Measurements from ENCODE around the gene BAZ1B.

The BAZ1B gene

DNA sequence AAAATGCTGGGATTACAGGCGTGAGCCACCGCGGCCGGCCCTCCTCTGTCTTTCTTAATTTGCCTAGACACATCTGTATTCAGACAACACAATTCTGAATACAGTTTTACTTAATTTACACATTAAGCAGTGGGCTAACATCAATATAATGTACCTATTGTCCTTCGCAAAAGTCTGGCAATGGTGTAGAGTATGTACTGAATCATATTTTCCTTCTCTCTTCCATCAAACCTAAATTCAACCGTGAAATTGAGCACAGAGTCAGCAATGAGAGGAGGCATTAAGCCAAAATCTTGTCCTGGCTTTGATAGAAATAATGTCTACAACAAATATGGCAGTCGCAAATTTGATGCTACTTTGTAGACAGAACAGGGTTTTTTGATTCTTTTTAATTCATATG lies 58.1 kb downstream of the BAZ1B start:
- Mint-ChIP-seq H3K9me3 (no peaks in the 10 kb centered on the region), H3K36me3 (ENCODE audit: low read depth) (peaks cover 97% of the 10 kb centered on the region), H3K27ac (no peak overlapping the region), H3K27me3 (no peaks in the 10 kb centered on the region), H3K4me3 (no peak overlapping the region), H3K4me1 (ENCODE audit: low read depth) (peaks cover 7% of the 10 kb centered on the region)
- intact Hi-C loops (cut with micrococcal nuclease) = no loop called here

GRCh38 chr7:73463260-73463659 lies 58.8 kb downstream of the BAZ1B start:
- Mint-ChIP-seq H3K4me1 (ENCODE audit: low read depth) (peaks cover 7% of the 10 kb centered on the region), H3K9me3 (no peaks in the 10 kb centered on the region), H3K4me3 (no peak overlapping the region), H3K27me3 (no peaks in the 10 kb centered on the region), H3K27ac (no peak overlapping the region), H3K36me3 (ENCODE audit: low read depth) (peaks cover 97% of the 10 kb centered on the region)
- intact Hi-C loops (cut with micrococcal nuclease) = no loop called here

DNA sequence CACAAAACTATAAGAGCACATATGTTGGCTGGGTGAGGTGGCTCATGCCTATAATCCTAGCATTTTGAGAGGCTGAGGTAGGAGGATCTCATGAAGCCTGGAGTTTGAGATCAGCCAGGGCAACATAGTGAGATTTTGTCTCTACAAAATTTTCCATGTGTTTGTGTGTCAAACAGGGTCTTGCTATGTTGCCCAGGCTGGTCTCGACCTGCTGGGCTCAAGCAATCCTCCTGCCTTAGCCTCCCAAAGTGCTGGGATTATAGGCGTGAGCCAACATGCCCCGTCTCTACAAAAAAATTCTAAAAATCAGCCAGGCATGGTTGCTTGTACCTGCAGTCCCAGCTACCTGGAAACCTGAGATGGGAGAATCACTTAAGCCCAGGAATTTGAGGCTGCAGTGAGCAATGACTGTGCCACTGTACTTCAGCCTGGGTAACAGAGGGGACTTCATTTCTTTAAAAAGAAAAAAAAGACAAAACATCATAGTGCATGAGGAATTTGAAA lies 60.3 kb downstream of the BAZ1B start:
- Mint-ChIP-seq H3K36me3 (ENCODE audit: low read depth) (peaks cover 97% of the 10 kb centered on the region), H3K27ac (no peak overlapping the region)
- intact Hi-C loops (cut with micrococcal nuclease) = no loop called here

DNA sequence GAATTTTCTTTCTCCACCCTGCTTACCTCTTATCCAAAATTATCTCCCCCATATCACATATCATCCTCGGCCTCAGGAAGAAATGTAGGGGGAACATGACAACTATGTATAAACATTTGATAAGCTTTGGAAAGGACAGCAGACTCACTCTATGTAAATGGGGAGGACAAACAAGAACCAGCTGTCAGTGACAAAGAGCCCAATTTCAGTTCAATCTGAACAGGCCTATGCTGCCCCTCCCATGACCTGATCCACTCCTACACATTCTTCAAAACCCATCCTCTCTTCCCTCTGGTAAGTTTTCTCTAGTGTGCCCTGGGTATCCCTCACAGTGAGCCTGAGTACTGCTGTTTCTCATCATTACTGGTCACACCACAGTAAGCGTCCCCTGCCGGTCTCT lies 67.7 kb downstream of the BAZ1B start:
- peaks cover 8% of the 10 kb centered on the region for H3K4me1 Mint-ChIP-seq (ENCODE audit: low read depth)
- peak overlapping the region; percentile 40 for H3K27ac Mint-ChIP-seq
- no peaks in the 10 kb centered on the region for H3K27me3 Mint-ChIP-seq
- no peaks in the 10 kb centered on the region for H3K9me3 Mint-ChIP-seq
- no peak overlapping the region for H3K4me3 Mint-ChIP-seq
- intact Hi-C loops (cut with micrococcal nuclease) = loop anchor here (10.0 kb wide), 1 partner anchor 50 kb away; no protein-coding TSS in a partner anchor
- H3K36me3 Mint-ChIP-seq (ENCODE audit: low read depth) = peaks cover 90% of the 10 kb centered on the region

More for the DNA sequence above, 60.3 kb downstream of the BAZ1B start:
- no peaks in the 10 kb centered on the region for H3K9me3 Mint-ChIP-seq
- H3K4me3 Mint-ChIP-seq = no peak overlapping the region
- peaks cover 7% of the 10 kb centered on the region for H3K4me1 Mint-ChIP-seq (ENCODE audit: low read depth)
- no peaks in the 10 kb centered on the region for H3K27me3 Mint-ChIP-seq

- peaks cover 90% of the 10 kb centered on the region for H3K36me3 Mint-ChIP-seq (ENCODE audit: low read depth)
- H3K4me1 Mint-ChIP-seq (ENCODE audit: low read depth) = peaks cover 5% of the 10 kb centered on the region
- H3K4me3 Mint-ChIP-seq = no peak overlapping the region
- no peaks in the 10 kb centered on the region for H3K27me3 Mint-ChIP-seq
- no peak overlapping the region for H3K27ac Mint-ChIP-seq
- intact Hi-C loops (cut with micrococcal nuclease) = loop anchor here (10.0 kb wide), 1 partner anchor 52 kb away; no protein-coding TSS in a partner anchor
- H3K9me3 Mint-ChIP-seq = no peaks in the 10 kb centered on the region
Measured at GRCh38 chr7:73452999-73453635, 69.0 kb downstream of the BAZ1B start.

- Mint-ChIP-seq H3K27me3 (no peaks in the 10 kb centered on the region), H3K9me3 (no peaks in the 10 kb centered on the region), H3K4me3 (no peak overlapping the region), H3K36me3 (ENCODE audit: low read depth) (peaks cover 90% of the 10 kb centered on the region), H3K4me1 (ENCODE audit: low read depth) (peaks cover 5% of the 10 kb centered on the region), H3K27ac (no peak overlapping the region)
- intact Hi-C loops (cut with micrococcal nuclease) = loop anchor here (10.0 kb wide), 1 partner anchor 53 kb away; no protein-coding TSS in a partner anchor
Measured at GRCh38 chr7:73451780-73452398, 70.2 kb downstream of the BAZ1B start.

GRCh38 chr7:73449422-73449821 lies 72.7 kb downstream of the BAZ1B start:
- Mint-ChIP-seq H3K4me1 (ENCODE audit: low read depth) (peaks cover under 1% of the 10 kb centered on the region), H3K36me3 (ENCODE audit: low read depth) (peaks cover 90% of the 10 kb centered on the region), H3K27me3 (no peaks in the 10 kb centered on the region), H3K27ac (no peak overlapping the region), H3K9me3 (no peaks in the 10 kb centered on the region), H3K4me3 (no peak overlapping the region)
- intact Hi-C loops (cut with micrococcal nuclease) = no loop called here

DNA sequence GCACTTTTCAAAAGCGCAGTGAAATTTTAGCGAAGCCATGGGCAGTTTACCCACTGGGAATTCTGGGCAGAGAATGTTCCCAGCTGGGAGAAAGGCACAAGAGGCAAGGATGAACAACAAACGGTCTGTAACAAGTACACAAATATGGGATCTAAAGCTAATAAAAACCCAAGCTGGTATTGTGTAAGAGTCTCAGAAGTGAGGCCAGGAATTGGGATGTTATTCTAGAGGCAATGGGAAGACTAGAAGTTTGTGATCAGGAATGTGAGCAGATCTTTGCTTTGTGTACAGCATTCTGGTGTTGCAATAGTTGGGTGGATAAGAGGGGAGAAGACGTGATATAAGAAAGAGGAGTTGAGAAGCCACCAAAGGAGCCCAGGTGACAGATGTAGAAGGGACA lies 73.5 kb downstream of the BAZ1B start:
- H3K4me3 Mint-ChIP-seq = no peak overlapping the region
- no peaks in the 10 kb centered on the region for H3K27me3 Mint-ChIP-seq
- H3K4me1 Mint-ChIP-seq (ENCODE audit: low read depth) = no peaks in the 10 kb centered on the region
- no peaks in the 10 kb centered on the region for H3K9me3 Mint-ChIP-seq
- H3K36me3 Mint-ChIP-seq (ENCODE audit: low read depth) = peaks cover 90% of the 10 kb centered on the region
- H3K27ac Mint-ChIP-seq = no peak overlapping the region
- intact Hi-C loops (cut with micrococcal nuclease) = no loop called here

GRCh38 chr7:73447121-73447733 lies 74.9 kb downstream of the BAZ1B start:
- intact Hi-C loops (cut with micrococcal nuclease) = no loop called here
- Mint-ChIP-seq H3K9me3 (no peaks in the 10 kb centered on the region), H3K4me1 (ENCODE audit: low read depth) (no peaks in the 10 kb centered on the region), H3K27me3 (no peaks in the 10 kb centered on the region), H3K36me3 (ENCODE audit: low read depth) (peaks cover 94% of the 10 kb centered on the region), H3K4me3 (no peak overlapping the region), H3K27ac (no peak overlapping the region)

DNA sequence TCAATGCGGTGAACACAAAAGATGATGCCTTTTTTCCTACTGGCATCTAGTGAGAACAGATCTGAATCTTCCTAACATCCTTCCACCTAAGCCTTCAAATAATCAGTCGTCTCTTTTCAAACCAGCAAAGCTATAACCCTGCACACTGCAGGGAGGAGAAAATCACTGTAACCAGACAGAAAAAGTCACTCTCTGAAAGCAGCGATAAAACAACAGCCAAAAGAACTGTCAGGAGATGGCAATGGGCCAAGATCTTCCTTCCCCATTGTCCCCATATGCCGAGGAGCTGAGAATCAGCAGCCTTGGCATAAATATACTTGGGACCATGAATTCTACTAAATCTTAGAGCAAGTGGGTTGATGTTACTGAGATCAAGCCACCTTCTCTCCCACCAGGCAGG lies 75.4 kb downstream of the BAZ1B start:
- Mint-ChIP-seq H3K4me3 (no peak overlapping the region), H3K27me3 (no peaks in the 10 kb centered on the region), H3K9me3 (no peaks in the 10 kb centered on the region), H3K4me1 (ENCODE audit: low read depth) (no peaks in the 10 kb centered on the region), H3K36me3 (ENCODE audit: low read depth) (peaks cover 98% of the 10 kb centered on the region), H3K27ac (no peak overlapping the region)
- intact Hi-C loops (cut with micrococcal nuclease) = no loop called here

GRCh38 chr7:73443548-73444255 lies 78.4 kb downstream of the BAZ1B start:
- Mint-ChIP-seq H3K27ac (no peak overlapping the region), H3K36me3 (ENCODE audit: low read depth) (peaks cover 100% of the 10 kb centered on the region)

DNA sequence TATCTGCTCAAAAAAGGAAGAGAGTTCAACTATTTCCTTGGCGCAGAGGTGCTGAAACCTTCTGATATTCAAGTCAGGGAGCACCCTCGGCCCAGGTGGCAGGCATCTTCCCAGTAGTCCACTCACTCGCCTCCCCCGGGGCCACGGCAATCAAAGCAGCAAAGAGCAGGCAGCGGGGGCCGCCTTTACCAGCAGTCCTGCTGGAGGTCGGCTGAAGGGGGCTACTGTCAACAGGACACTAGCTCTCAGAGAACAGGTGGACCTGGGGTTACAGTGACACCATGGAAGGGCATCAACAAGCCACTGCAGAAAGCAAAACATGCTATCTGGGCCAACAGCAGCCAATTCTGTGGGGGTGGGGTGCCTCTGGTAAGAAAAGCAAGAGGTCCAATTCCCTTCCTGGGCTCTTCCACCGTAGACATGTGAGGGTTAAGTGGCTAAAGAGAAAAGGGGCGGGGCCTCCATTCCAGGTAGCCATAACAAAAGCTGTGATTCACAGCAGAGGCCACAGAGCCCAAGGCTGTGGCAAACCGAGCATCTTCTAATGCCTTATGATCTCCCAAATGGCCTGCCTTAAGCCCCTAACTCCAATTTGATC lies 79.1 kb downstream of the BAZ1B start:
- H3K27me3 Mint-ChIP-seq = no peaks in the 10 kb centered on the region
- H3K27ac Mint-ChIP-seq = no peak overlapping the region
- H3K36me3 Mint-ChIP-seq (ENCODE audit: low read depth) = peaks cover 93% of the 10 kb centered on the region

More at GRCh38 chr7:73443548-73444255, 78.4 kb downstream of the BAZ1B start:
- intact Hi-C loops (cut with micrococcal nuclease) = no loop called here
- Mint-ChIP-seq H3K9me3 (no peaks in the 10 kb centered on the region), H3K27me3 (no peaks in the 10 kb centered on the region), H3K4me3 (no peak overlapping the region), H3K4me1 (ENCODE audit: low read depth) (no peaks in the 10 kb centered on the region)

DNA sequence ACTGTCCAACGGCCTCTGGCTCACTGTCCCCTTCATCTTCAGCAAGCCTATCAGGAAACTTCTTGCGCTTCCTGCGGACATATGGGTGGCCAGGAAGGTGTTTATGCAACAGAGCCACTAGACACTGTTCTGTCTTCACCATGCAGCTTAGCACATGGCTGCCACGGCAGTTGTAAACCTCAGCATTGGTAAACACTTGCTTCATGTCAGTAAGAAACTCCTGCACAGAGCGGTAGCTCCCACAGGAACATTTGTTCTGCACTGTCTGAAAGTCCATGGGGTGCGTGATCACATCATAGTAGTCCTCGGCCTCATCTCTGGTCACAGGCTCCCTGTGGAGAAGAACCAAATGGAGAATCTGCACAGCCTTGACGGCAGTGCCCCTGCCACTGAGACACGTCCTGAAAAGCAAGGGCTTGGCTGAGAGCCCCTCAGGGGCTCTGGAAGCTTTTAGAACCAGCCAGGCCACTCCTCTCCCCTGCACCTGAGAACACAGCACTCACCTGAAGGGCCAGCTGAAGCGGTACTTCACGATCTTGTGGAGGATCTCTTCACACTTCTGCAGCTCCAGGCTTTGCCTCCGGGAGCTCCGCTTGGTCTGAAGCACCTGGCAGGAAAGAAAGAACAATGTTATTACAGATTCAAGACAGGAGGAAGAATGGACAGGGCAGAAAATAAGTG lies 79.7 kb downstream of the BAZ1B start:
- H3K27me3 Mint-ChIP-seq = no peaks in the 10 kb centered on the region
- intact Hi-C loops (cut with micrococcal nuclease) = no loop called here
- no peak overlapping the region for H3K27ac Mint-ChIP-seq
- H3K9me3 Mint-ChIP-seq = no peaks in the 10 kb centered on the region
- peaks cover 87% of the 10 kb centered on the region for H3K36me3 Mint-ChIP-seq (ENCODE audit: low read depth)
- H3K4me1 Mint-ChIP-seq (ENCODE audit: low read depth) = no peaks in the 10 kb centered on the region
- no peak overlapping the region for H3K4me3 Mint-ChIP-seq

More for the DNA sequence above, 79.1 kb downstream of the BAZ1B start:
- Mint-ChIP-seq H3K4me1 (ENCODE audit: low read depth) (no peaks in the 10 kb centered on the region), H3K4me3 (no peak overlapping the region), H3K9me3 (no peaks in the 10 kb centered on the region)
- intact Hi-C loops (cut with micrococcal nuclease) = no loop called here
